ENCODE data around the gene MOSPD2.

DNA sequence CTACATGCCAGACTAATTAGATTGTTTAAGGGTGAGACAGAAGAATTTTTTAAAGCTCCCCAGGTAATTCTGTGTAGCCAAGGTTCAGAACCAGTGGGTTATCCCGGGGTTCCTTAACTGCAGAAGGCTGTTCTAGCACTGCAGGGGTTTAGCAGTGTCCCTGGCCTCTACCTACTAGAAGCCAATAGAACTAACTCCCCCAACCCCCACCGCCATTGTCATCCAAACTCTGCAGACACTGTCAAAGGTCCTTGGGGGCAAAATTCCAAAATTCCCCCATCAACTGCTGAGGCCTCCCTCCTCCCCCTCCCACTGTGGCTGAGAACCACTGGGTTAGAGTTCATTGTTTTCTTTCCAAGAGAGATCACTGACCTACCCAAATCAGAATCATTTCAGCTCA lies 66.4 kb downstream of the MOSPD2 start:
- TF ChIP-seq, protein P1, sequence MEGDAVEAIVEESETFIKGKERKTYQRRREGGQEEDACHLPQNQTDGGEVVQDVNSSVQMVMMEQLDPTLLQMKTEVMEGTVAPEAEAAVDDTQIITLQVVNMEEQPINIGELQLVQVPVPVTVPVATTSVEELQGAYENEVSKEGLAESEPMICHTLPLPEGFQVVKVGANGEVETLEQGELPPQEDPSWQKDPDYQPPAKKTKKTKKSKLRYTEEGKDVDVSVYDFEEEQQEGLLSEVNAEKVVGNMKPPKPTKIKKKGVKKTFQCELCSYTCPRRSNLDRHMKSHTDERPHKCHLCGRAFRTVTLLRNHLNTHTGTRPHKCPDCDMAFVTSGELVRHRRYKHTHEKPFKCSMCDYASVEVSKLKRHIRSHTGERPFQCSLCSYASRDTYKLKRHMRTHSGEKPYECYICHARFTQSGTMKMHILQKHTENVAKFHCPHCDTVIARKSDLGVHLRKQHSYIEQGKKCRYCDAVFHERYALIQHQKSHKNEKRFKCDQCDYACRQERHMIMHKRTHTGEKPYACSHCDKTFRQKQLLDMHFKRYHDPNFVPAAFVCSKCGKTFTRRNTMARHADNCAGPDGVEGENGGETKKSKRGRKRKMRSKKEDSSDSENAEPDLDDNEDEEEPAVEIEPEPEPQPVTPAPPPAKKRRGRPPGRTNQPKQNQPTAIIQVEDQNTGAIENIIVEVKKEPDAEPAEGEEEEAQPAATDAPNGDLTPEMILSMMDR (conservative IDR thresholded peaks at IDR 0.05 in 1 of 2, IDR thresholded peaks at IDR 0.05 in 1 of 2; ENCODE audit: extremely low read depth in 1 of 2, insufficient read depth in 1 of 2, low read depth in 1 of 2, low read length in 2 of 2) = no peak
- no peak for TF ChIP-seq EZH2 (IDR thresholded peaks at IDR 0.05; ENCODE audit: borderline replicate concordance, low read length)
